ENCODE results near the gene FBXL19.

The FBXL19 gene

GRCh38 chr16:30895627-30896260 is 27.6 kb upstream of the FBXL19 start:
- DNase-seq = no peak

GRCh38 chr16:30896261-30896888 is 27.0 kb upstream of the FBXL19 start, which contains the start of gene CTF1:
Gene CTF1 (plus strand): TSS chr16:30896614. CDS start chr16:30896644, 30 bp downstream.
- DNase-seq = peak in 12 of 14 donors; percentile 9 to 81 (median 62)

- peak; percentile 24 to 89 (median 80) for DNase-seq
These were observed 26.3 kb upstream of the FBXL19 start for GRCh38 chr16:30896889-30897733.

GRCh38 chr16:30899794-30900193 is 23.6 kb upstream of the FBXL19 start:
- DNase-seq = no peak

GRCh38 chr16:30900588-30900987 is 22.8 kb upstream of the FBXL19 start:
- no peak for DNase-seq

GRCh38 chr16:30901201-30902028 is 22.0 kb upstream of the FBXL19 start:
- no peak for DNase-seq

GRCh38 chr16:30902029-30902972 is 21.1 kb upstream of the FBXL19 start:
- DNase-seq = peak in 10 of 14 donors; percentile 20 to 80 (median 56)

GRCh38 chr16:30903002-30903401 is 20.4 kb upstream of the FBXL19 start:
- no peak for DNase-seq

- DNase-seq = peak in 6 of 14 donors; percentile 10 to 46 (median 26)
These were observed 19.8 kb upstream of the FBXL19 start for GRCh38 chr16:30903596-30903995.

GRCh38 chr16:30904114-30904780 is 19.1 kb upstream of the FBXL19 start:
- no peak for DNase-seq

- DNase-seq = no peak
These were observed 16.3 kb upstream of the FBXL19 start for GRCh38 chr16:30907064-30907463.

- DNase-seq = no peak
These were observed 12.8 kb upstream of the FBXL19 start for GRCh38 chr16:30910427-30911029.

- no peak for DNase-seq
These were observed 10.5 kb upstream of the FBXL19 start for GRCh38 chr16:30912794-30913412.

- DNase-seq = no peak
These were observed 8.5 kb upstream of the FBXL19 start for GRCh38 chr16:30914830-30915229.

GRCh38 chr16:30918614-30919013 is 4.8 kb upstream of the FBXL19 start:
- DNase-seq = no peak

- no peak for DNase-seq
These were observed 2.5 kb upstream of the FBXL19 start for GRCh38 chr16:30920891-30921290.

GRCh38 chr16:30921459-30921747 is 2.0 kb upstream of the FBXL19 start:
- no peak for DNase-seq

GRCh38 chr16:30921748-30922419 is 1.5 kb upstream of the FBXL19 start:
- DNase-seq = peak; percentile 28 to 84 (median 68)

- DNase-seq = peak; percentile 96 to 100 (median 100)
These were observed 882 bp upstream of the FBXL19 start for GRCh38 chr16:30922420-30922959.

Data from C1 segment of cervical spinal cord (tissue), 14 donors.